IMR-90 (cell line): ENCODE measurements around the gene CHST1. TPM values are rescaled to one million over a fixed set of nuclear protein-coding genes. Genes with fewer than 3 reads are reported as not detected.

ENCODE experiments used
- ATAC-seq: fragments of 200-7000 bp; cut with Tn5 transposase; 2 replicates; pipeline ENCODE4 v1.9.1; 2020; ENCODE audit warnings: low read depth, mild to moderate bottlenecking, moderate library complexity
- BruUV-seq: library from RNA; stranded (reverse); fragments of 400-500 nt; replicated peaks from 2 replicates; lab custom pipeline; 2021; lab: Mats Ljungman, UMichigan
- CTCF ChIA-PET: fragments of 300-600 bp; formaldehyde crosslinking; extraction: SDS; loops from one replicate; lab custom pipeline; 2021; ENCODE audit warnings: antibody characterized with exemption; lab: Yijun Ruan, JAX
- POLR2A ChIA-PET: fragments of 300-600 bp; sonication (Branson Sonifier 250); formaldehyde crosslinking; loops from one replicate; lab custom pipeline; 2022; ENCODE audit warnings: antibody characterized with exemption; ENCODE audit not compliant: unreplicated experiment; lab: Charles Lee
- DNase-seq: peaks from one replicate; pipeline ENCODE4 v3.0.0; 2013
- H2AFZ ChIP-seq: replicated peaks from 2 replicates; pipeline ENCODE3; 2013; ENCODE audit warnings: low read length, mild to moderate bottlenecking; ENCODE audit not compliant: poor library complexity
- H2AK5ac ChIP-seq: 2 replicates; pipeline ENCODE4 v1.6.1; 2013; ENCODE audit warnings: low read depth, low read length, inconsistent platforms
- H2AK9ac ChIP-seq: replicated peaks from 2 replicates; pipeline ENCODE3; 2013; ENCODE audit warnings: mild to moderate bottlenecking, low read depth, low read length, moderate library complexity; ENCODE audit not compliant: poor library complexity
- H2BK120ac ChIP-seq: 2 replicates; pipeline ENCODE4 v1.6.1; 2013; ENCODE audit warnings: low read depth, low read length, inconsistent platforms
- H2BK15ac ChIP-seq: 3 replicates; pipeline ENCODE4 v1.6.1; 2013; ENCODE audit warnings: low read depth, low read length, inconsistent platforms
- H2BK20ac ChIP-seq: 2 replicates; pipeline ENCODE4 v1.6.1; 2013; ENCODE audit warnings: low read depth, mild to moderate bottlenecking, inconsistent platforms, low read length, moderate library complexity
- H2BK5ac ChIP-seq: 2 replicates; pipeline ENCODE4 v1.6.1; 2013; ENCODE audit warnings: mild to moderate bottlenecking, low read depth, low read length, inconsistent platforms; ENCODE audit not compliant: poor library complexity, severe bottlenecking
- H3K14ac ChIP-seq: replicated peaks from 2 replicates; pipeline ENCODE4 v1.6.1; 2013; ENCODE audit warnings: low read depth, low read length, inconsistent platforms
- H3K18ac ChIP-seq: 2 replicates; pipeline ENCODE4 v1.6.1; 2013; ENCODE audit warnings: low read depth, low read length, control low read depth
- H3K23ac ChIP-seq: 2 replicates; pipeline ENCODE4 v1.6.1; 2013; ENCODE audit warnings: low read depth, low read length, inconsistent platforms
- H3K27ac ChIP-seq: 2 replicates; pipeline ENCODE4 v1.5.1; 2013; ENCODE audit warnings: mild to moderate bottlenecking, control low read depth, low read length; ENCODE audit not compliant: insufficient read depth
- H3K27me3 ChIP-seq: 2 replicates; pipeline ENCODE4 v1.6.1; 2013; ENCODE audit warnings: low read length; ENCODE audit not compliant: control insufficient read depth, insufficient read depth
- H3K36me3 ChIP-seq: 2 replicates; pipeline ENCODE4 v1.6.1; 2013; ENCODE audit warnings: low read length, mixed read lengths; ENCODE audit not compliant: control insufficient read depth, insufficient read depth
- H3K4ac ChIP-seq: 2 replicates; pipeline ENCODE4 v1.6.1; 2013; ENCODE audit warnings: low read depth, low read length, inconsistent platforms
- H3K4me1 ChIP-seq: 2 replicates; pipeline ENCODE4 v1.6.1; 2013; ENCODE audit warnings: low read length, mixed read lengths; ENCODE audit not compliant: control insufficient read depth, insufficient read depth
- H3K4me2 ChIP-seq: 2 replicates; pipeline ENCODE4 v1.6.1; 2013; ENCODE audit warnings: low read depth, mild to moderate bottlenecking, control low read depth, low read length, moderate library complexity
- H3K4me3 ChIP-seq: 2 replicates; pipeline ENCODE4 v1.5.1; 2013; ENCODE audit warnings: low read depth, mild to moderate bottlenecking, control low read depth, low read length, moderate library complexity; ENCODE audit not compliant: insufficient read depth
- H3K56ac ChIP-seq: 2 replicates; pipeline ENCODE4 v1.6.1; 2013; ENCODE audit warnings: low read length, inconsistent platforms; ENCODE audit not compliant: insufficient read depth; ENCODE audit errors: extremely low read depth
- H3K79me1 ChIP-seq, 2 experiments: 2 replicates each; pipeline ENCODE4 v1.6.1; 2013; ENCODE audit warnings: low read length in 2 of 2, inconsistent platforms in 1 of 2, low read depth in 1 of 2
- H3K9ac ChIP-seq: 2 replicates; pipeline ENCODE4 v1.6.1; 2013; ENCODE audit warnings: low read depth, low read length, control low read depth
- H3K9me1 ChIP-seq: 2 replicates; pipeline ENCODE4 v1.6.1; 2013; ENCODE audit warnings: low read length, inconsistent platforms; ENCODE audit not compliant: insufficient read depth
- H3K9me3 ChIP-seq: 2 replicates; pipeline ENCODE4 v1.6.1; 2013; ENCODE audit warnings: low read length; ENCODE audit not compliant: control insufficient read depth, insufficient read depth
- H4K20me1 ChIP-seq: 2 replicates; pipeline ENCODE4 v1.6.1; 2013; ENCODE audit warnings: low read length, inconsistent platforms; ENCODE audit not compliant: insufficient read depth
- H4K5ac ChIP-seq: 2 replicates; pipeline ENCODE4 v1.6.1; 2013; ENCODE audit warnings: mild to moderate bottlenecking, low read depth, low read length, control low read depth
- H4K8ac ChIP-seq, 2 experiments: 2 replicates each; pipeline ENCODE4 v1.6.1; 2013; ENCODE audit warnings: low read depth in 2 of 2, low read length in 2 of 2, control low read depth in 1 of 2, inconsistent platforms in 1 of 2
- H4K91ac ChIP-seq: 2 replicates; pipeline ENCODE4 v1.6.1; 2013; ENCODE audit warnings: low read depth, low read length, inconsistent platforms; ENCODE audit not compliant: insufficient read depth
- BHLHE40 ChIP-seq: fragments of 150-350 bp; IDR thresholded peaks from 2 replicates; pipeline ENCODE4 v1.6.1; 2016; ENCODE audit warnings: mild to moderate bottlenecking, low read depth, low read length
- CEBPB ChIP-seq: IDR thresholded peaks from 2 replicates; pipeline ENCODE4 v1.6.1; 2012; ENCODE audit warnings: low read depth, low read length, improper control_type of control experiment
- CHD1 ChIP-seq: IDR thresholded peaks from 2 replicates; pipeline ENCODE4 v1.6.1; 2012; ENCODE audit warnings: low read depth, low read length, improper control_type of control experiment
- CTCF ChIP-seq: conservative IDR thresholded peaks from 2 replicates; pipeline ENCODE4 v1.5.1; 2012; ENCODE audit warnings: mild to moderate bottlenecking, low read depth, low read length, improper control_type of control experiment
- ELK1 ChIP-seq: fragments of 150-350 bp; IDR thresholded peaks from 2 replicates; pipeline ENCODE4 v1.6.1; 2016; ENCODE audit warnings: low read depth, mild to moderate bottlenecking, low read length, moderate library complexity, borderline replicate concordance
- FOS ChIP-seq: fragments of 150-350 bp; IDR thresholded peaks from 2 replicates; pipeline ENCODE4 v1.6.1; 2016; ENCODE audit warnings: low read depth, low read length
- MAFK ChIP-seq: IDR thresholded peaks from 2 replicates; pipeline ENCODE4 v1.6.1; 2012; ENCODE audit warnings: low read depth, low read length, improper control_type of control experiment
- MAZ ChIP-seq: IDR thresholded peaks from 2 replicates; pipeline ENCODE4 v1.6.1; 2012; ENCODE audit warnings: low read depth, mild to moderate bottlenecking, low read length, improper control_type of control experiment, moderate library complexity, borderline replicate concordance
- MXI1 ChIP-seq: IDR thresholded peaks from 2 replicates; pipeline ENCODE4 v1.6.1; 2012; ENCODE audit warnings: low read depth, mild to moderate bottlenecking, low read length, moderate library complexity, borderline replicate concordance
- NFE2L2 ChIP-seq: fragments of 150-350 bp; IDR thresholded peaks from 2 replicates; pipeline ENCODE4 v1.6.1; 2016; ENCODE audit warnings: low read depth, mild to moderate bottlenecking, low read length
- POLR2A ChIP-seq: IDR thresholded peaks from 2 replicates; pipeline ENCODE4 v1.6.1; 2012; ENCODE audit warnings: mild to moderate bottlenecking, low read depth, low read length
- RAD21 ChIP-seq: IDR thresholded peaks from 2 replicates; pipeline ENCODE4 v1.6.1; 2012; ENCODE audit warnings: low read length, improper control_type of control experiment
- RCOR1 ChIP-seq: IDR thresholded peaks from 2 replicates; pipeline ENCODE4 v1.6.1; 2012; ENCODE audit warnings: mild to moderate bottlenecking, low read length, improper control_type of control experiment; ENCODE audit not compliant: insufficient replicate concordance
- RFX5 ChIP-seq: IDR thresholded peaks from 2 replicates; pipeline ENCODE4 v1.8.0; 2012; ENCODE audit warnings: low read depth, mild to moderate bottlenecking, low read length, moderate library complexity
- SMC3 ChIP-seq: fragments of 150-350 bp; IDR thresholded peaks from 2 replicates; pipeline ENCODE4 v1.6.1; 2016; ENCODE audit warnings: low read depth, mild to moderate bottlenecking, antibody characterized with exemption, low read length, moderate library complexity
- WGBS, 2 experiments: methylation state at CpG; one replicate each; pipeline versions ENCODE4 v1.1.5 to v1.1.7; 2013; ENCODE audit warnings: missing lambda C conversion rate in 2 of 2; ENCODE audit not compliant: insufficient read length in 1 of 2; ENCODE audit errors: extremely low coverage in 2 of 2; 5-methylcytosine and 5-hydroxymethylcytosine counted together
- dilution Hi-C: fragments of 300-500 bp; cut with HindIII; formaldehyde crosslinking; loops from one replicate; pipeline ENCODE4 v1.14.3; 2018; ENCODE audit warnings: low sequenced_read_pairs; ENCODE audit not compliant: unreplicated experiment
- in situ Hi-C: fragments of 300-500 bp; cut with MboI; formaldehyde crosslinking; loops from 3 replicates; pipeline ENCODE4 v1.14.3; 2019; ENCODE audit warnings: low sequenced_read_pairs, inconsistent platforms, mixed read lengths
- intact Hi-C: fragments of 100-400 bp; cut with micrococcal nuclease; formaldehyde crosslinking; loops from 2 replicates; pipeline ENCODE4 v1.10.0; 2022
- polyA plus RNA-seq, 3 experiments: library from polyadenylated mRNA; depleted of rRNA; stranded (reverse); fragments of >200 nt; gene quantifications; 2 replicates each; pipeline ENCODE4 v1.2.3, GENCODE V29; 2012; ENCODE audit warnings: low replicate concordance in 1 of 3
- total RNA-seq: library from RNA; depleted of rRNA; stranded (reverse); fragments of >200 nt; gene quantifications from 2 replicates; pipeline ENCODE4 v1.2.3, GENCODE V29; 2012
- TF ChIP-seq, protein P1 (sequence below): fragments of 150-350 bp; IDR thresholded peaks from 2 replicates; pipeline ENCODE4 v1.6.1; 2017; ENCODE audit warnings: mild to moderate bottlenecking, antibody characterized with exemption, low read length, low read depth

CHST1 gene
- total and polyA plus RNA-seq, 2 of the 4 experiments (the other 2 are of a cell fraction), result 0.21 TPM; not detected in 1

DNA sequence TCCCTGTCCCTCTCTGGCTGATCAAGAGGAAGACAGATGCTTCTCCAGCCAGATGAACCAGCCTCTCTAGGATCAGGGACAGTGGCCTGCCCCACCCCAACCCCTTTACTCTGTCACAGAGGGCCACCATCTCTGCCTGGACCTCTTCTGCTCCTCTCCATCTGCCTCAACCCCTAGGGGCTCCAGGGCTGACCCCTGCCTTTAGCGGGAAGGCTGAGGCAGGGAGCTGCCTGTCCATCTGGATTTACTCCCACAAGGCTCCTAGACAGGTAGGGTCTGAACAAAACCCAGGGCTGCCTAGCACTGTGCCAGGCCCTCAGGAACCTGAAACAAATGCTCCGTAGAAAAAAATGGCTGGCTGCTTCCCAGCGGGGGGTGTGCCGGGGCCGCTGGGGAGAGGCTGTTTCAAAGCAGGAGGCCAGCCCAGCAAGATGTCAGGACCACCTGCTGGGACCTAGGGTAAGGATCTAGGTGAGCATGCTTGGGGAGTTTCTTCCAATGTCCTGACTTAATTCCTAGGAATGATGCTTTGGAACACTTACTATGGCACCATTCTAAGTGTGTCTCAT, 3.2 kb downstream of the CHST1 start:
- Histone ChIP-seq H2AK9ac (no peak overlapping the region), H4K20me1 (no peaks in the 10 kb centered on the region; the same call in 1 of the 2 replicates), H2AK5ac (no peak overlapping the region), H3K14ac (no peak overlapping the region), H2AFZ (no peak overlapping the region), H3K4me2 (no peak overlapping the region), H2BK120ac (no peak overlapping the region), H3K9me3 (no peaks in the 10 kb centered on the region), H4K8ac (no peak overlapping the region), H3K79me1 (no peaks in the 10 kb centered on the region), H3K36me3 (no peaks in the 10 kb centered on the region), H4K5ac (no peak overlapping the region), H2BK5ac (no peak overlapping the region), H3K4ac (no peak overlapping the region), H3K18ac (no peak overlapping the region), H2BK15ac (no peak overlapping the region), H3K9me1 (no peaks in the 10 kb centered on the region), H3K27ac (no peak overlapping the region), H3K9ac (no peak overlapping the region), H3K27me3 (peaks cover 57% of the 10 kb centered on the region), H3K23ac (no peak overlapping the region), H2BK20ac (no peak overlapping the region), H4K91ac (no peak overlapping the region), H3K4me1 (peaks cover 4% of the 10 kb centered on the region; the same call in 1 of the 2 replicates), H3K4me3 (no peak overlapping the region), H3K56ac (no peak overlapping the region)
- intact Hi-C loops (no loop called here), dilution Hi-C loops (no loop called here), in situ Hi-C loops (no loop called here)
- ATAC-seq (no peak), DNase-seq (no peak)
- WGBS, 2 experiments, result 47% methylated on average over 3 of the region's 5 CpGs; no CpG with 5 or more reads in 1 of the 2 experiments
- POLR2A ChIA-PET, result no interaction called here
- CTCF ChIA-PET, result interaction anchor here (1.2 kb wide), 1 partner anchor 291 kb away, joined by 4 read pairs; no protein-coding TSS in a partner anchor
- no TSS peak for BruUV-seq
- TF ChIP-seq, protein P1, sequence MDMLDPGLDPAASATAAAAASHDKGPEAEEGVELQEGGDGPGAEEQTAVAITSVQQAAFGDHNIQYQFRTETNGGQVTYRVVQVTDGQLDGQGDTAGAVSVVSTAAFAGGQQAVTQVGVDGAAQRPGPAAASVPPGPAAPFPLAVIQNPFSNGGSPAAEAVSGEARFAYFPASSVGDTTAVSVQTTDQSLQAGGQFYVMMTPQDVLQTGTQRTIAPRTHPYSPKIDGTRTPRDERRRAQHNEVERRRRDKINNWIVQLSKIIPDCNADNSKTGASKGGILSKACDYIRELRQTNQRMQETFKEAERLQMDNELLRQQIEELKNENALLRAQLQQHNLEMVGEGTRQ, result no peak
- TF ChIP-seq NFE2L2 (no peak), ELK1 (no peak), MXI1 (no peak), SMC3 (no peak), BHLHE40 (no peak), RFX5 (no peak), MAFK (no peak), RAD21 (no peak), CEBPB (no peak), FOS (no peak), POLR2A (no peak), RCOR1 (no peak), CTCF (no peak), CHD1 (no peak), MAZ (no peak)
